HUDEP-2 (cell line): Measurements from ENCODE around the gene ANG.
"Not testable (repeated sequence)": the region's sequence is repeated elsewhere in the genome, so short reads cannot be mapped to it uniquely, and the experiment has no call there.

Experiments
- DNase-seq, 76 experiments: peaks; one replicate each; lab custom pipeline; 2025; ENCODE audit not compliant: unreplicated experiment in 76 of 76; lab: John Stamatoyannopoulos, UW

The ANG gene

DNA sequence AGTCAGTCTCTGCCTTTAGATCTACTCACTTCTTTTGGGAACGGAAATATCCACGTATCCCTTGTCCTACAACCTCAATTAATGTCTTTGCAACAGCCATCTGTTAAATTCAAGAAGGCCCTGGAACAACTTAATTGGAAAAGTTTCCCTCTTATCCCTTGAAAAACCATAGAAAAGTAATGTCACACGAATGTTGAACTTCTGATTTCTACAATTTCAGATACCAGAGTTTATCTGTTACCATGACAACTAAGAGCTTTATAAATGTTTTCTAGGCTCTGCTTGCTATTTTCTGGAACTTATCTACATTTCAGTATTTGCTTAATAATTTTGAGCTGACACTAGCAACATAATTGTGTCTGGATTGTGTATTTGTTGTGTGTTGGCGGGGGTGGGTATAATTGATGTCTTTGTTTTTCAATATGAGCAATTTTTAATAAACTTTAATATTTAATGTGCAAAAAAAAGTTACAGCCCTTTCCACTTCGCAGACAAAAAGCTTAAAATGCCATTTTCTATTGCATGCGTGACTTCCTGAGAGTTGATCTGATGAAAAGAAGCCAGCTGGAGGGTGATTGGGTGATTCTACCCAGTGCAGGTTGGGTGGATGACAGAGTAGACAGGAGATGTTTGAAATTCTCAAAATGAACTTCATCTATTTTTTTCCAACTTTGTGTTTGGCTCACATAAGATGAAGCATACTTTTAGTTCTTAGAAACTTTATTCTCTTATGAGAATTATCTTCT, 45.3 kb downstream of the ANG start:
- no peak for DNase-seq

DNA sequence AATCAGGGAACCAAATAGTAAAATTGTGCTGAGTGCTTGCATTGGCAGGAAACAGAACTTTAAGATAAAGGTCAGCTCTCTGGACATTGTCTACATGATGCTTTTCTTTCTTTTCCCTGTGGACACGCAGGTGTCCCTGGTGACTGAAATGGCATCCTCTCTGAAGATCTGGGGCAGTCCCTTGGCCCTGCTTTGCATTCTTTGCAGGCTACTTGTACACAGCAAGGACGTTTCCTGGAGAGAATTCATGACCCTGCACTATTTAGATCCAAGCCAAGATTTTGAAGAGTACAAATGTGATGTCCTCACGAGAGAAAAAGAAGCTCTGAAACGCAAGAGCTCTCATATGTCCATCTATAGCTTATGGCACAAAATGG, 45.9 kb downstream of the ANG start:
- DNase-seq = no peak

DNA sequence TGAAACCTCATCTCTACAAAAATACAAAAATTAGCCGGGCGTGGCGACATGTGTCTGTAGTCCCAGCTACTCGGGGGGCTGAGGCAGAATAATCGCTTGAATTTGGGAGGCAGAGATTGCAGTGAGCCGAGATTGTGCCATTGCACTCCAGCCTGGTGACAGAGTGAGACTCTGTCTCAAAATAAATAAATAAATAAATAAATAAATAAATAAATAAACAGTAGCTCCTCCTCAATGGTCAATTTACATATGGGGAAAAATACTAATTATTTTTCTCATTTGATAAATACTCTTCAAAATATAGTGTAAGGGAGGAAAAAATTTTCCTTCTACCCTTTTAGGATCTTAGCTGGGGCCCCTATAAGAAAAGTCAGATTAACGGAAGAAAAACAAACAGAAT, 49.7 kb downstream of the ANG start:
- not testable (repeated sequence) for DNase-seq

DNA sequence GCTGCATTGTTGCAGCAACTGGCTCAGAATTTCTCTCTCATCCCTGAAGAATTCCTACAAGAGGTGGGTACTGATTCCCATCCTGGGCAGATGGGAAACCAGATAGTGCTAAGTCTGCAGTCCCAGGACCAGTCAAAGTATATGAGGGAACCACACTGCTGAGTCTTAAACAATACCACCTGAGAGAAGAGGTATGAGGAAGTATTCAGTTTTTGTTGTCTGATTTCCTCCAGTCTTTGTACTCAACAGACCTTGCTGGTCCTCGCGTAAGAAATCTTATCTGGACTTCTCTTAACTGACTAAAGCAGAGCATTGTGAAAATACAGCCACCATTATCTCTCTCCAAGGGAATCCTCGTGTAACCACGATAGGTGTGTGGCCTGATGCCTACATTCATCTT, 53.6 kb downstream of the ANG start:
- DNase-seq = no peak

DNA sequence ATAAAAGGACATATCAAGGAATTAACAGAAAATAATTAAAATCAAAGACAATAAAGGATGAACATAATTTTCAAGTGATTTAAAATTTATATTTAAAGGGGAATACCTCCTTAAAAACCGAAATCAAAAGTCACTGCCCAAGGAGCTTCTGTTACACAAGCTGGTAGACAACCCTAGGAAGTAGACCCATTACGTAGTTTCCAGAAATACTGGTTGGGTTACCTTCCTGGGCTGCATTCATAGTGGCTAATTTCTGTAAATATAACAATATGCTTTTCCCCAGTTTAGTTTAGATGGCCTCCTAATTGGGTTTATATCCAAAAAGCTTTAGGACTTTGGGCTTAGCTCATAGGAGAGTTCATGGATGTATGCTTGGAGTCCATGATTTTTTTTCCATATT, 55.0 kb downstream of the ANG start:
- DNase-seq = no peak
